Caco-2 (cell line): Measurements from ENCODE around the gene ISG20L2. TPM values are rescaled to one million over a fixed set of nuclear protein-coding genes. Genes with fewer than 3 reads are reported as not detected.

Experiments used
- BruUV-seq: library from RNA; stranded (reverse); fragments of 400-500 nt; replicated peaks from 2 replicates; lab custom pipeline; 2021; lab: Mats Ljungman, UMichigan
- CTCF ChIA-PET: fragments of 300-600 bp; sonication (Branson Sonifier 250); formaldehyde crosslinking; loops from one replicate; lab custom pipeline; 2022; ENCODE audit warnings: antibody characterized with exemption; lab: Charles Lee
- POLR2A ChIA-PET: fragments of 300-600 bp; sonication (Branson Sonifier 250); formaldehyde crosslinking; loops from one replicate; lab custom pipeline; 2022; ENCODE audit warnings: antibody characterized with exemption; lab: Charles Lee
- DNase-seq, 2 experiments: peaks; one replicate each; pipeline versions ENCODE4 v3.0.0 to v3.0.0-alpha.2; 2020 to 2022
- H3K27me3 ChIP-seq: replicated peaks from 2 replicates; pipeline ENCODE4 v1.6.0; 2011; ENCODE audit warnings: low read length; ENCODE audit not compliant: control insufficient read depth, insufficient read depth
- H3K36me3 ChIP-seq: 2 replicates; pipeline ENCODE4 v1.5.1; 2011; ENCODE audit warnings: low read length; ENCODE audit not compliant: control insufficient read depth, insufficient read depth
- H3K4me1 ChIP-seq: fragments of 250-450 bp; sonication (Bioruptor Pico); 2 replicates; pipeline ENCODE4 v1.5.1; 2020; ENCODE audit warnings: mild to moderate bottlenecking
- H3K4me3 ChIP-seq: 2 replicates; pipeline ENCODE4 v1.5.1; 2011; ENCODE audit warnings: low read depth, mild to moderate bottlenecking, control low read depth, low read length
- H3K9me3 ChIP-seq: fragments of 250-450 bp; sonication (Bioruptor Pico); 2 replicates; pipeline ENCODE4 v1.5.1; 2020; ENCODE audit warnings: mild to moderate bottlenecking, moderate library complexity
- H3K27ac Mint-ChIP-seq: one replicate; pipeline ENCODE4 v1.8.0; 2022; ENCODE audit warnings: mixed read lengths; ENCODE audit not compliant: unreplicated experiment
- H3K27me3 Mint-ChIP-seq: one replicate; pipeline ENCODE4 v1.8.0; 2022; ENCODE audit warnings: mixed read lengths; ENCODE audit not compliant: insufficient read depth, unreplicated experiment
- H3K36me3 Mint-ChIP-seq: one replicate; pipeline ENCODE4 v1.8.0; 2022; ENCODE audit warnings: mild to moderate bottlenecking, mixed read lengths; ENCODE audit not compliant: insufficient read depth, unreplicated experiment
- H3K4me1 Mint-ChIP-seq: one replicate; pipeline ENCODE4 v1.8.0; 2022; ENCODE audit warnings: low read depth, mixed read lengths; ENCODE audit not compliant: unreplicated experiment
- H3K4me3 Mint-ChIP-seq: one replicate; pipeline ENCODE4 v1.8.0; 2022; ENCODE audit warnings: mild to moderate bottlenecking, moderate library complexity, mixed read lengths; ENCODE audit not compliant: unreplicated experiment
- H3K9me3 Mint-ChIP-seq: one replicate; pipeline ENCODE4 v1.8.0; 2022; ENCODE audit warnings: mixed read lengths; ENCODE audit not compliant: unreplicated experiment
- CTCF ChIP-seq, 2 experiments: fragments of 200-600 bp in 1 of 2; IDR thresholded peaks; 1 replicate in 1 of 2; 2 replicates in 1 of 2; pipeline versions ENCODE4 v1.5.1 to v1.8.0; 2011 to 2022; ENCODE audit warnings: antibody characterized with exemption in 1 of 2, control low read depth in 1 of 2, inconsistent platforms in 1 of 2, low read depth in 1 of 2, low read length in 1 of 2, mild to moderate bottlenecking in 1 of 2, moderate library complexity in 1 of 2; ENCODE audit not compliant: insufficient read depth in 1 of 2, severe bottlenecking in 1 of 2, unreplicated experiment in 1 of 2
- intact Hi-C: fragments of 100-400 bp; cut with micrococcal nuclease; formaldehyde crosslinking; loops from one replicate; pipeline ENCODE4 v1.10.0; 2022; ENCODE audit not compliant: unreplicated experiment
- total RNA-seq: library from RNA; stranded (reverse); gene quantifications from 2 replicates; pipeline ENCODE4 v1.2.3, GENCODE V29; 2022

Gene ISG20L2
- total RNA-seq, 1 experiment from 2014 or later, result 42.3 TPM

- no peak overlapping the region for H3K4me3 ChIP-seq
- H3K27me3 ChIP-seq, result no peaks in the 10 kb centered on the region
- ChIA-PET POLR2A (no interaction called here), CTCF (interaction anchor here (0.6 kb wide), 1 partner anchor 12 kb away, joined by 4 read pairs; no protein-coding TSS in a partner anchor)
- Mint-ChIP-seq H3K27ac (no peak overlapping the region), H3K36me3 (peaks cover 6% of the 10 kb centered on the region), H3K4me1 (peaks cover 19% of the 10 kb centered on the region), H3K4me3 (no peak overlapping the region), H3K9me3 (no peaks in the 10 kb centered on the region), H3K27me3 (peaks cover 2% of the 10 kb centered on the region)
- BruUV-seq, result no TSS peak
- peaks cover 28% of the 10 kb centered on the region for H3K4me1 ChIP-seq
- no peak for DNase-seq
- intact Hi-C loops, result no loop called here
- H3K36me3 ChIP-seq, result no peaks in the 10 kb centered on the region
- H3K9me3 ChIP-seq, result no peaks in the 10 kb centered on the region
- no peak for TF ChIP-seq CTCF (IDR thresholded peaks at IDR 0.05; ENCODE audit: insufficient read depth in 1 of 2, low read depth in 1 of 2, low read length in 1 of 2, severe bottlenecking in 1 of 2, unreplicated experiment in 1 of 2)
Observed at GRCh38 chr1:156673387-156674121, 55.0 kb downstream of the ISG20L2 start.

Other genes starting within 250 kb of the ISG20L2 start
- gene MEF2D, start 228.0 kb downstream of the ISG20L2 start, total RNA-seq, result 18.6 and 21.4 TPM in 2 replicates
- gene IQGAP3, start 156.2 kb downstream of the ISG20L2 start, total RNA-seq, result 35.8 and 37.6 TPM in 2 replicates
- not detected in 2 replicates for gene TTC24, start 149.0 kb downstream of the ISG20L2 start, total RNA-seq
- gene NAXE, start 137.0 kb downstream of the ISG20L2 start, total RNA-seq, result 99.8 and 105 TPM in 2 replicates
- 52.5 and 53.5 TPM in 2 replicates for gene GPATCH4, start 127.3 kb downstream of the ISG20L2 start, total RNA-seq
- not detected in 2 replicates for gene HAPLN2, start 109.4 kb downstream of the ISG20L2 start, total RNA-seq
- gene BCAN, start 86.6 kb downstream of the ISG20L2 start, total RNA-seq, result not detected in 2 replicates
- 18.0 and 22.7 TPM in 2 replicates for gene NES, start 51.4 kb downstream of the ISG20L2 start, total RNA-seq
- 27.1 and 30.6 TPM in 2 replicates for gene CRABP2, start 23.2 kb downstream of the ISG20L2 start, total RNA-seq
- 26.6 and 27.6 TPM in 2 replicates for gene METTL25B, start 297 bp downstream of the ISG20L2 start, total RNA-seq
- gene MRPL24, start 12.3 kb upstream of the ISG20L2 start, total RNA-seq, result 52.6 and 54.2 TPM in 2 replicates
- 414 and 431 TPM in 2 replicates for gene HDGF, start 22.9 kb upstream of the ISG20L2 start, total RNA-seq
- gene PRCC, start 38.8 kb upstream of the ISG20L2 start, total RNA-seq, result 94.4 and 101 TPM in 2 replicates
- gene SH2D2A, start 88.1 kb upstream of the ISG20L2 start, total RNA-seq, result 5.5 and 6.5 TPM in 2 replicates
- gene INSRR, start 130.4 kb upstream of the ISG20L2 start, total RNA-seq, result not detected in 2 replicates
- gene NTRK1, start 132.1 kb upstream of the ISG20L2 start, total RNA-seq, result not detected in 2 replicates
- gene PEAR1, start 165.0 kb upstream of the ISG20L2 start, total RNA-seq, result 0.18 and 0.39 TPM in 2 replicates
- gene LRRC71, start 191.9 kb upstream of the ISG20L2 start, total RNA-seq, result not detected in 2 replicates